ENCODE measurements around the gene REELD1. TPM values are rescaled to one million over a fixed set of nuclear protein-coding genes. Genes with fewer than 3 reads are reported as not detected.

The REELD1 gene
- total and polyA plus RNA-seq, 2 donors, result 0.13 TPM; not detected in 1

- Histone ChIP-seq H3K4me3 (ENCODE audit: low read depth, low read length) (no peak overlapping the region), H3K27ac (ENCODE audit: low read depth) (no peak overlapping the region), H3K4me1 (ENCODE audit: insufficient read depth) (no peaks in the 10 kb centered on the region), H3K36me3 (ENCODE audit: insufficient read depth) (no peaks in the 10 kb centered on the region)
- no peak for DNase-seq (ENCODE audit: extremely low spot score)
- WGBS, result 95% methylated on average over 4 of the region's 4 CpGs
Measured at GRCh38 chr4:146260521-146260920, 46.2 kb downstream of the REELD1 start.

- H3K4me3 ChIP-seq (ENCODE audit: low read depth, low read length), result no peak overlapping the region
- WGBS, result 91% methylated on average over 2 of the region's 2 CpGs
- no peaks in the 10 kb centered on the region for H3K4me1 ChIP-seq (ENCODE audit: insufficient read depth)
- no peak overlapping the region for H3K27ac ChIP-seq (ENCODE audit: low read depth)
- no peaks in the 10 kb centered on the region for H3K36me3 ChIP-seq (ENCODE audit: insufficient read depth)
- no peak for DNase-seq (ENCODE audit: extremely low spot score)
Measured at GRCh38 chr4:146261041-146261440, 46.7 kb downstream of the REELD1 start.

- no peaks in the 10 kb centered on the region for H3K36me3 ChIP-seq (ENCODE audit: insufficient read depth)
- H3K4me1 ChIP-seq (ENCODE audit: insufficient read depth), result no peaks in the 10 kb centered on the region
- no peak for DNase-seq (ENCODE audit: extremely low spot score)
- H3K4me3 ChIP-seq (ENCODE audit: low read depth, low read length), result no peak overlapping the region
- H3K27ac ChIP-seq (ENCODE audit: low read depth), result no peak overlapping the region
Measured at GRCh38 chr4:146263793-146264192, 49.5 kb downstream of the REELD1 start.

- Histone ChIP-seq H3K36me3 (ENCODE audit: insufficient read depth) (no peaks in the 10 kb centered on the region), H3K4me3 (ENCODE audit: low read depth, low read length) (no peak overlapping the region), H3K4me1 (ENCODE audit: insufficient read depth) (no peaks in the 10 kb centered on the region), H3K27ac (ENCODE audit: low read depth) (no peak overlapping the region)
- 87% methylated on average over 2 of the region's 2 CpGs for WGBS
- DNase-seq (ENCODE audit: extremely low spot score), result no peak
Measured at GRCh38 chr4:146265950-146266490, 51.7 kb downstream of the REELD1 start.

GRCh38 chr4:146267826-146268225, 53.5 kb downstream of the REELD1 start:
- DNase-seq (ENCODE audit: extremely low spot score), result no peak
- Histone ChIP-seq H3K4me1 (ENCODE audit: insufficient read depth) (no peaks in the 10 kb centered on the region), H3K36me3 (ENCODE audit: insufficient read depth) (no peaks in the 10 kb centered on the region), H3K27ac (ENCODE audit: low read depth) (no peak overlapping the region), H3K4me3 (ENCODE audit: low read depth, low read length) (no peak overlapping the region)
- WGBS, result 60% methylated on average over 5 of the region's 5 CpGs

GRCh38 chr4:146269228-146269653, 54.9 kb downstream of the REELD1 start:
- Histone ChIP-seq H3K4me1 (ENCODE audit: insufficient read depth) (no peaks in the 10 kb centered on the region), H3K36me3 (ENCODE audit: insufficient read depth) (no peaks in the 10 kb centered on the region), H3K4me3 (ENCODE audit: low read depth, low read length) (no peak overlapping the region), H3K27ac (ENCODE audit: low read depth) (no peak overlapping the region)
- DNase-seq (ENCODE audit: extremely low spot score), result no peak
- 63% methylated on average over 2 of the region's 2 CpGs for WGBS

- no peaks in the 10 kb centered on the region for H3K4me1 ChIP-seq (ENCODE audit: insufficient read depth)
- no peak overlapping the region for H3K27ac ChIP-seq (ENCODE audit: low read depth)
- 97% methylated on average over 3 of the region's 3 CpGs for WGBS
- DNase-seq (ENCODE audit: extremely low spot score), result no peak
- H3K36me3 ChIP-seq (ENCODE audit: insufficient read depth), result no peaks in the 10 kb centered on the region
- no peak overlapping the region for H3K4me3 ChIP-seq (ENCODE audit: low read depth, low read length)
Measured at GRCh38 chr4:146271466-146271865, 57.1 kb downstream of the REELD1 start.

- no peak overlapping the region for H3K4me3 ChIP-seq (ENCODE audit: low read depth, low read length)
- H3K36me3 ChIP-seq (ENCODE audit: insufficient read depth), result no peaks in the 10 kb centered on the region
- H3K27ac ChIP-seq (ENCODE audit: low read depth), result no peak overlapping the region
- WGBS, result 88% methylated on average over 5 of the region's 5 CpGs
- no peak for DNase-seq (ENCODE audit: extremely low spot score)
- no peaks in the 10 kb centered on the region for H3K4me1 ChIP-seq (ENCODE audit: insufficient read depth)
Measured at GRCh38 chr4:146273204-146273901, 59.0 kb downstream of the REELD1 start.

- DNase-seq (ENCODE audit: extremely low spot score), result no peak
- Histone ChIP-seq H3K27ac (ENCODE audit: low read depth) (no peak overlapping the region), H3K4me1 (ENCODE audit: insufficient read depth) (no peaks in the 10 kb centered on the region), H3K36me3 (ENCODE audit: insufficient read depth) (no peaks in the 10 kb centered on the region), H3K4me3 (ENCODE audit: low read depth, low read length) (no peak overlapping the region)
- WGBS, result 98% methylated on average over 1 of the region's 1 CpG
Measured at GRCh38 chr4:146274774-146275173, 60.4 kb downstream of the REELD1 start.

- no peak overlapping the region for H3K4me3 ChIP-seq (ENCODE audit: low read depth, low read length)
- no peak overlapping the region for H3K27ac ChIP-seq (ENCODE audit: low read depth)
- DNase-seq (ENCODE audit: extremely low spot score), result no peak
- H3K4me1 ChIP-seq (ENCODE audit: insufficient read depth), result no peaks in the 10 kb centered on the region
- no peaks in the 10 kb centered on the region for H3K36me3 ChIP-seq (ENCODE audit: insufficient read depth)
Measured at GRCh38 chr4:146275370-146275769, 61.0 kb downstream of the REELD1 start.

GRCh38 chr4:146278986-146279385, 64.6 kb downstream of the REELD1 start:
- no peak for DNase-seq (ENCODE audit: extremely low spot score)
- no peaks in the 10 kb centered on the region for H3K36me3 ChIP-seq (ENCODE audit: insufficient read depth)
- WGBS, result 60% methylated on average over 1 of the region's 1 CpG
- no peak overlapping the region for H3K4me3 ChIP-seq (ENCODE audit: low read depth, low read length)
- H3K27ac ChIP-seq (ENCODE audit: low read depth), result no peak overlapping the region
- H3K4me1 ChIP-seq (ENCODE audit: insufficient read depth), result no peaks in the 10 kb centered on the region

Other genes starting within 250 kb of the REELD1 start
- gene LSM6, start 38.8 kb upstream of the REELD1 start, total RNA-seq, result 43.1 TPM
- gene LSM6, start 38.8 kb upstream of the REELD1 start, polyA plus RNA-seq, result 53.1 TPM